Fibroblast of lung (primary cell): ENCODE data around the gene RMDN2. TPM values are rescaled to one million over a fixed set of nuclear protein-coding genes. Genes with fewer than 3 reads are reported as not detected.
"Not testable (repeated sequence)": the region's sequence is repeated elsewhere in the genome, so short reads cannot be mapped to it uniquely, and the experiment has no call there.

Experiments
- DNase-seq, 2 donors: peaks; one replicate each; pipeline versions ENCODE4 v3.0.0 to v3.0.0-alpha.2; 2010; ENCODE audit warnings: low read depth in 2 of 2
- H2AFZ ChIP-seq: 2 replicates; pipeline ENCODE4 v1.5.1; 2012; ENCODE audit warnings: low read length, control low read depth, inconsistent platforms
- H3K27ac ChIP-seq: 2 replicates; pipeline ENCODE4 v1.5.1; 2011; ENCODE audit warnings: low read length, control low read depth; ENCODE audit not compliant: insufficient read depth
- H3K27me3 ChIP-seq: 2 replicates; pipeline ENCODE4 v1.5.1; 2011; ENCODE audit warnings: mild to moderate bottlenecking, low read length; ENCODE audit not compliant: control insufficient read depth, insufficient read depth
- H3K36me3 ChIP-seq: 2 replicates; pipeline ENCODE4 v1.5.1; 2011; ENCODE audit warnings: low read length; ENCODE audit not compliant: control insufficient read depth, insufficient read depth
- H3K4me1 ChIP-seq: 2 replicates; pipeline ENCODE4 v1.5.1; 2011; ENCODE audit warnings: low read length; ENCODE audit not compliant: control insufficient read depth, insufficient read depth; ENCODE audit errors: extremely low read depth
- H3K4me2 ChIP-seq: 2 replicates; pipeline ENCODE4 v1.5.1; 2011; ENCODE audit warnings: low read length, control low read depth; ENCODE audit not compliant: insufficient read depth; ENCODE audit errors: extremely low read depth
- H3K4me3 ChIP-seq, 4 experiments: fragments of 200-600 bp in 1 of 4; sonication (generic) in 1 of 4; replicated peaks in 1 of 4; 2 replicates each; pipeline ENCODE4 v1.5.1; 2011 to 2016; ENCODE audit warnings: low read length in 4 of 4, low read depth in 3 of 4, mild to moderate bottlenecking in 3 of 4, control low read depth in 2 of 4, inconsistent platforms in 1 of 4, mixed read lengths in 1 of 4; ENCODE audit not compliant: insufficient read depth in 1 of 4; ENCODE audit errors: control extremely low read depth in 1 of 4
- H3K79me2 ChIP-seq: 2 replicates; pipeline ENCODE4 v1.5.1; 2012; ENCODE audit warnings: mild to moderate bottlenecking, low read length, inconsistent platforms; ENCODE audit not compliant: control insufficient read depth, insufficient read depth
- H3K9ac ChIP-seq: 2 replicates; pipeline ENCODE4 v1.5.1; 2011; ENCODE audit warnings: mild to moderate bottlenecking, low read length, control low read depth; ENCODE audit not compliant: insufficient read depth
- H3K9me3 ChIP-seq: 2 replicates; pipeline ENCODE4 v1.5.1; 2012; ENCODE audit warnings: low read depth, low read length; ENCODE audit not compliant: control insufficient read depth, insufficient read depth
- H4K20me1 ChIP-seq: 2 replicates; pipeline ENCODE4 v1.5.1; 2011; ENCODE audit warnings: low read length; ENCODE audit not compliant: control insufficient read depth, insufficient read depth; ENCODE audit errors: extremely low read depth
- CTCF ChIP-seq, 2 donors: IDR thresholded peaks in 1 of 2; conservative IDR thresholded peaks in 1 of 2; 1 replicate in 1 of 2; 2 replicates in 1 of 2; pipeline ENCODE4 v1.5.1; 2011 to 2012; ENCODE audit warnings: low read length in 2 of 2, control low read depth in 1 of 2, inconsistent platforms in 1 of 2, low read depth in 1 of 2, mild to moderate bottlenecking in 1 of 2
- EZH2 ChIP-seq: IDR thresholded peaks from 2 replicates; pipeline ENCODE4 v1.5.1; 2012; ENCODE audit warnings: low read length, control low read depth, mild to moderate bottlenecking; ENCODE audit errors: missing control alignments
- polyA plus RNA-seq, 2 donors: library from polyadenylated mRNA; depleted of rRNA in 1 of 2; stranded (reverse) in 1 of 2; unstranded in 1 of 2; fragments of >200 nt; gene quantifications; 2 replicates each; pipeline ENCODE4 v1.2.1, GENCODE V29; 2011 to 2012; ENCODE audit warnings: missing spikeins in 1 of 2
- total RNA-seq: library from RNA; depleted of rRNA; stranded (reverse); fragments of >200 nt; gene quantifications from 2 replicates; pipeline ENCODE4 v1.2.1, GENCODE V29; 2014

The RMDN2 gene
- total and polyA plus RNA-seq, 2 donors (not counting 1 experiment from before 2014, with no cell fraction given) = 5.4 to 9.2 TPM

DNA sequence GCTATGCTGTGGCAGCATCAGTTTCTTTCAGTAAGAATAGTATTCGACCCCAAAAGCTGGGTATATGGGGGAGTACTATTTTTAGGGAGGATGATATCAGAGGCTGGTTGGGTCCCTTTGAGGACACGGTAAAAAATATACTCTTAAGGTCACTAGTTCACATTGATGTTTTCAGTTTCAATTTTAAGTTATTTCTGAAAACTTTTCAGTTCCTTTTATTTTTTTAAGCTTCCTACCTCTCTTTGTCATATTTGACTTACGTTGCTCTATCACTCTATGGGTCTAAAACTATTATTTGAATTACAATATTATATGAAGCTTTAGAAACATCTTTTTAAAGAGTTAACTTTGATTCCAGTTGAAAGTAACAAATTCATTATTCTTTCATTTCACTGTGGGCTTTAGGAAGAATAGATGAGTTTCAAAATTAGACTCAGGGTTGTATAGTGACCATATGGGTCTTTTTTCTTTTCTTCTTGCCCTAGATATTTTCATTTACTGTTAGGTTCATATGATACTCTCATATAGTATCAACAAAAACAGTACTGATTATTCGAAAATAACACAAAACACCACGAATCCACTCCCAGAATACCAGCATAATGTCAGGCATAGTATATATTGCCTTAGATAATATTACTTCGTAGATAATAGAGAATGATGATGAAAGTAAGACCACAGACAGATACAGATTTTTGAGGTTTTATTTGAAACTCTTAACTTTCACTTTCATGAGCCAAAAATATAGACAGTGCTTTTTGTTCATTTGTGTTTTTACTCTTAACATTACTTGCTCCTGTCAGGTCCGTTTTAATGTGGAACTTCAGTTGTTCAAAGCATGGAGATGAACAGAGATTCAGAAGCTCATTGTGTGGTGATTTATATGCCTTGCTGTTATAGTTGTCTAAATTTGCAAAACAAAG is 9.8 kb downstream of the RMDN2 start:
- TF ChIP-seq CTCF (conservative IDR thresholded peaks at IDR 0.05 in 1 of 2, IDR thresholded peaks at IDR 0.05 in 1 of 2; ENCODE audit: low read depth in 1 of 2, low read length in 2 of 2) (no peak), EZH2 (no peak)
- H3K27ac ChIP-seq = no peak overlapping the region
- H3K9me3 ChIP-seq = no peaks in the 10 kb centered on the region
- peak overlapping the region; percentile 31 for H2AFZ ChIP-seq
- no peak for DNase-seq
- H3K4me3 ChIP-seq = peak overlapping the region in 3 of 4 experiments; percentile 19 to 27 (median 27)
- no peaks in the 10 kb centered on the region for H3K79me2 ChIP-seq
- H3K4me1 ChIP-seq = no peaks in the 10 kb centered on the region
- no peaks in the 10 kb centered on the region for H4K20me1 ChIP-seq
- no peak overlapping the region for H3K9ac ChIP-seq
- H3K4me2 ChIP-seq = peak overlapping the region; percentile 20
- no peaks in the 10 kb centered on the region for H3K36me3 ChIP-seq
- H3K27me3 ChIP-seq = no peaks in the 10 kb centered on the region

GRCh38 chr2:37937568-37937967 is 12.5 kb downstream of the RMDN2 start:
- H3K27me3 ChIP-seq, H4K20me1 ChIP-seq, H3K4me2 ChIP-seq, H3K9ac ChIP-seq, H3K4me1 ChIP-seq, H3K9me3 ChIP-seq, H3K36me3 ChIP-seq, H2AFZ ChIP-seq, H3K27ac ChIP-seq, H3K79me2 ChIP-seq, H3K4me3 ChIP-seq: not testable (repeated sequence)
- DNase-seq = peak in 1 of 2 donors; percentile 42

- not testable (repeated sequence) for DNase-seq, H3K79me2 ChIP-seq, H3K27ac ChIP-seq, H3K4me1 ChIP-seq, H3K9ac ChIP-seq, H3K27me3 ChIP-seq, H3K4me2 ChIP-seq, H2AFZ ChIP-seq, H4K20me1 ChIP-seq, H3K4me3 ChIP-seq, H3K36me3 ChIP-seq, H3K9me3 ChIP-seq
Measured at GRCh38 chr2:37941267-37941666, 16.2 kb downstream of the RMDN2 start.

DNA sequence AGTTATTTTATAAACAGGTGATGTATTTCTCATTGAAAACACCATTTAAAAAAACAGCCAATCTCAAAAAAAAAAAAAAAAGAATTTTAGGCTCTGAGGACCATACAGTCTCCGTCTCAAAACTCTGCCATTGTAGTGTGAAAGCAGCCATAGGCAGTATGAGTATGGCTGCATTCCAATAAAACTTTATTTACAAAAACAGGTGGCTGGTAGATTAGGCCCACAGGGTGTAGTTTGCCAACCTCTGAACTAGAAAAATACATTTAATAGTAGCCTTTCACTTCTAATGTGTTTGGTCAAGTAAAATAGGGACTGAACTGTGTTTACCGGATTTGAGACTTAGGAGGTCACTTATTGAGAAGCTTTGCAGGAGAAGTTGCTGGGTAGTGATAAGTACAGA is 19.2 kb downstream of the RMDN2 start:
- no peak overlapping the region for H3K4me3 ChIP-seq
- DNase-seq = no peak
- no peaks in the 10 kb centered on the region for H3K9me3 ChIP-seq
- no peak for TF ChIP-seq EZH2
- TF ChIP-seq CTCF (conservative IDR thresholded peaks at IDR 0.05 in 1 of 2, IDR thresholded peaks at IDR 0.05 in 1 of 2; ENCODE audit: low read depth in 1 of 2, low read length in 2 of 2) = no peak
- H3K4me1 ChIP-seq = no peaks in the 10 kb centered on the region
- no peak overlapping the region for H3K4me2 ChIP-seq
- no peak overlapping the region for H2AFZ ChIP-seq
- no peaks in the 10 kb centered on the region for H4K20me1 ChIP-seq
- no peaks in the 10 kb centered on the region for H3K79me2 ChIP-seq
- H3K9ac ChIP-seq = no peak overlapping the region
- no peaks in the 10 kb centered on the region for H3K27me3 ChIP-seq
- no peak overlapping the region for H3K27ac ChIP-seq
- no peaks in the 10 kb centered on the region for H3K36me3 ChIP-seq
